ENCODE data around the gene HEATR3. TPM values are rescaled to one million over a fixed set of nuclear protein-coding genes. Genes with fewer than 3 reads are reported as not detected.
"Not testable (repeated sequence)": the region's sequence is repeated elsewhere in the genome, so short reads cannot be mapped to it uniquely, and the experiment has no call there.

Gene HEATR3
- total RNA-seq, 1 donor from 2014 or later = 18.3 TPM

DNA sequence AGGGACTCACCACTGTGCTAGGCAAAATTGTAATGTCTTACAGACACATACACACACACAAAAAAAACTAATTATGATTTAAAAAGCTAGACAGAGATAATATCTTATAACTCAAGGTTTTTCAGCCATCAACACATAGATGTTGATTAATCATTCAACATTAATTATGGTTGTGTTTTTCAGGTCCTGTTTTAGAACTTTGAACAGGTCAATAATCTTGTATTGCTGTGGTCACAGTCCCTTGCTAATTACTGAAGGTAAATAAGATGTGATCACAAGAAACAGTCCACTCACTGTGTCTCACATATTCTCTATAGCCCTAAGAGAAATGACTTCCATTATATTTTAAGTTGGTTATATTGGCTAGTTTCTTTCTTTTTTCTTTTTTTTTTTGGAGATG is 54.9 kb downstream of the HEATR3 start:
- H3K4me3 ChIP-seq (ENCODE audit: low read depth, low read length) = no peak overlapping the region
- TF ChIP-seq CTCF (conservative IDR thresholded peaks at IDR 0.05; ENCODE audit: low read depth, low read length) = no peak
- no peak for DNase-seq (ENCODE audit: low read depth)

GRCh38 chr16:50121278-50121677 is 55.5 kb downstream of the HEATR3 start:
- TF ChIP-seq CTCF (conservative IDR thresholded peaks at IDR 0.05; ENCODE audit: low read depth, low read length) = no peak
- H3K4me3 ChIP-seq (ENCODE audit: low read depth, low read length) = no peak overlapping the region
- DNase-seq (ENCODE audit: low read depth) = no peak

- DNase-seq (ENCODE audit: low read depth) = no peak
- no peak for TF ChIP-seq CTCF (conservative IDR thresholded peaks at IDR 0.05; ENCODE audit: low read depth, low read length)
- no peak overlapping the region for H3K4me3 ChIP-seq (ENCODE audit: low read depth, low read length)
Observed at GRCh38 chr16:50121721-50122445, 56.1 kb downstream of the HEATR3 start.

- no peak for DNase-seq (ENCODE audit: low read depth)
- H3K4me3 ChIP-seq (ENCODE audit: low read depth, low read length) = no peak overlapping the region
- no peak for TF ChIP-seq CTCF (conservative IDR thresholded peaks at IDR 0.05; ENCODE audit: low read depth, low read length)
Observed at GRCh38 chr16:50123417-50123816, 57.6 kb downstream of the HEATR3 start.

DNA sequence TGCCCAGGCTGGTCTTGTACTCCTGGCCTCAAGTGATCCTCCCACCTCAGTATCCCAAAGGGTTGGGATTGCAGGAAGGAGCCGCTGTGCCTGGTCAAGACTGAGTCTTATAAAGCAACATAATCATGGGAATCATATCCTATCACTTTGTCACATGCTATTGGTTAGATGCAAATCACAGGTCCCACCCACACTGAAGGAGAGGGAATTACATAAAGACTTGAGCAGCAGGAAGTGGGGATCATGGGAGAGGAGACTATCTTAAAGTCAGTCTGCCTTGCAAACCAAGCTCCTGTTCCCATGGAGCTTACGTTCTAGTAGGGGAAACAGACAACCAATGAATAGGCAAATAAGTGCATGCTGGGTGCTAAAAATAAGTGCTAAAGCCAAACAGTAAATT is 59.0 kb downstream of the HEATR3 start:
- DNase-seq (ENCODE audit: low read depth) = no peak
- no peak overlapping the region for H3K4me3 ChIP-seq (ENCODE audit: low read depth, low read length)
- no peak for TF ChIP-seq CTCF (conservative IDR thresholded peaks at IDR 0.05; ENCODE audit: low read depth, low read length)

GRCh38 chr16:50126183-50126582 is 60.4 kb downstream of the HEATR3 start:
- H3K4me3 ChIP-seq (ENCODE audit: low read depth, low read length) = no peak overlapping the region
- TF ChIP-seq CTCF (conservative IDR thresholded peaks at IDR 0.05; ENCODE audit: low read depth, low read length) = no peak
- DNase-seq (ENCODE audit: low read depth) = no peak

DNA sequence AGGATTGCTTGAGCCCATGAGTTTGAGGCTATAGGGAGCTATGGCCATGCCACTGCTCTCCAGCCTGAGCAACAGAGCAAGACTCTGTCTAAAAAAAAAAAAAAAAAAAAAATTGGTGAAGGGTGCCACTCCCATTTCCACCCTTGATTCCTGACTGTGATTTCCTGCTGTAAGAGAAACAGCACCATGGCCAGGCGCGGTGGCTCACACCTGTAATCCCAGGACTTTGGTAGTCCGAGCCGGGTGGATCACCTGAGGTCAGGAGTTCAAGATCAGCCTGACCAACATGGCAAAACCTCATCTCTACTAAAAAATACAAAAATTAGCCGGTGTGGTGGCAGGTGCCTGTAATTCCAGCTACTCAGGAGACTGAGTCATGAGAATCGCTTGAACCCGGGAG is 66.8 kb downstream of the HEATR3 start:
- not testable (repeated sequence) for DNase-seq (ENCODE audit: low read depth); H3K4me3 ChIP-seq (ENCODE audit: low read depth, low read length)

Data from epithelial cell of proximal tubule (primary cell).